Loucy (cell line): ENCODE results near the gene MARS1.

ENCODE experiments used
- EZH2phosphoT487 ChIP-seq: fragments of 200-600 bp; IDR thresholded peaks from 2 replicates; pipeline ENCODE4 v1.6.1; 2018; ENCODE audit warnings: antibody characterized with exemption, mild to moderate bottlenecking, moderate library complexity, borderline replicate concordance
- TF ChIP-seq, protein P1 (sequence below): fragments of 200-600 bp; sonication (generic); conservative IDR thresholded peaks from 2 replicates; pipeline ENCODE4 v1.5.1; 2014; ENCODE audit warnings: mild to moderate bottlenecking, antibody characterized with exemption, low read length

DNA sequence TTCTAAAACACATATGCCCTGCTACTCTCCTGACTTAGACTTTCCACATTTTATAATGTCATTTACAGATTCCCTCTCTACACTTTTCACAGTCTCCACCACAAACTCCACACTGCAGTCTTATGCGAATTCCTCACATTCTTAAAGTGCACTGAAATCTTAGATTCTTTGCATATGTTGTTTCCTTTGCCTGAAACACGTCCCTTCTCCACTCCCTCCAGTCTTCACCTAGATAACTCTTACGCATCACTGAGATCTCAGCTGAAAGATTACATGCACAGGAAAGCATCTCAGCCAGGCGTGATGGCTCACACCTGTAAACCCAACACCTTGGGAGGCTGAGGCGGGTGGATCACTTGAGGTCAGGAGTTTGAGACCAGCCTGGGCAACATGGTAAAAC lies 4.4 kb upstream of the MARS1 start:
- TF ChIP-seq, protein P1, sequence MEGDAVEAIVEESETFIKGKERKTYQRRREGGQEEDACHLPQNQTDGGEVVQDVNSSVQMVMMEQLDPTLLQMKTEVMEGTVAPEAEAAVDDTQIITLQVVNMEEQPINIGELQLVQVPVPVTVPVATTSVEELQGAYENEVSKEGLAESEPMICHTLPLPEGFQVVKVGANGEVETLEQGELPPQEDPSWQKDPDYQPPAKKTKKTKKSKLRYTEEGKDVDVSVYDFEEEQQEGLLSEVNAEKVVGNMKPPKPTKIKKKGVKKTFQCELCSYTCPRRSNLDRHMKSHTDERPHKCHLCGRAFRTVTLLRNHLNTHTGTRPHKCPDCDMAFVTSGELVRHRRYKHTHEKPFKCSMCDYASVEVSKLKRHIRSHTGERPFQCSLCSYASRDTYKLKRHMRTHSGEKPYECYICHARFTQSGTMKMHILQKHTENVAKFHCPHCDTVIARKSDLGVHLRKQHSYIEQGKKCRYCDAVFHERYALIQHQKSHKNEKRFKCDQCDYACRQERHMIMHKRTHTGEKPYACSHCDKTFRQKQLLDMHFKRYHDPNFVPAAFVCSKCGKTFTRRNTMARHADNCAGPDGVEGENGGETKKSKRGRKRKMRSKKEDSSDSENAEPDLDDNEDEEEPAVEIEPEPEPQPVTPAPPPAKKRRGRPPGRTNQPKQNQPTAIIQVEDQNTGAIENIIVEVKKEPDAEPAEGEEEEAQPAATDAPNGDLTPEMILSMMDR, result no peak
- TF ChIP-seq EZH2phosphoT487, result no peak
